ENCODE results near the gene BMPER.
A peak's percentile ranks its signal among the peaks of the same experiment; 100 is the strongest.

The BMPER gene

GRCh38 chr7:33905389-33906032 lies at the start of gene BMPER:
Gene BMPER, plus strand, starts transcription at chr7:33905539. Its CDS starts 75 bp downstream, at chr7:33905614.
- peak; percentile 67 for DNase-seq

- no peak for DNase-seq
These were observed 43.4 kb upstream of the BMPER start for GRCh38 chr7:33861947-33862346.

GRCh38 chr7:33862946-33863814 lies 42.2 kb upstream of the BMPER start:
- no peak for DNase-seq

- no peak for DNase-seq
These were observed 37.2 kb upstream of the BMPER start for GRCh38 chr7:33868166-33868565.

- DNase-seq: no peak
These were observed 36.2 kb upstream of the BMPER start for GRCh38 chr7:33869176-33869575.

GRCh38 chr7:33870120-33870519 lies 35.2 kb upstream of the BMPER start:
- no peak for DNase-seq

GRCh38 chr7:33872870-33873269 lies 32.5 kb upstream of the BMPER start:
- no peak for DNase-seq

- no peak for DNase-seq
These were observed 31.8 kb upstream of the BMPER start for GRCh38 chr7:33873518-33873917.

GRCh38 chr7:33873981-33874750 lies 31.2 kb upstream of the BMPER start:
- no peak for DNase-seq

- no peak for DNase-seq
These were observed 30.4 kb upstream of the BMPER start for GRCh38 chr7:33874943-33875342.

- no peak for DNase-seq
These were observed 28.6 kb upstream of the BMPER start for GRCh38 chr7:33876596-33877274.

GRCh38 chr7:33880787-33881186 lies 24.6 kb upstream of the BMPER start:
- no peak for DNase-seq

- no peak for DNase-seq
These were observed 24.0 kb upstream of the BMPER start for GRCh38 chr7:33881316-33881715.

- no peak for DNase-seq
These were observed 23.1 kb upstream of the BMPER start for GRCh38 chr7:33882040-33882837.

GRCh38 chr7:33882950-33883670 lies 22.2 kb upstream of the BMPER start:
- DNase-seq: no peak

GRCh38 chr7:33883671-33883965 lies 21.7 kb upstream of the BMPER start:
- no peak for DNase-seq

GRCh38 chr7:33885290-33886148 lies 19.8 kb upstream of the BMPER start:
- DNase-seq: no peak

GRCh38 chr7:33886149-33886623 lies 19.2 kb upstream of the BMPER start:
- DNase-seq: no peak

GRCh38 chr7:33887266-33887975 lies 17.9 kb upstream of the BMPER start:
- no peak for DNase-seq

- DNase-seq: peak; percentile 34
These were observed 17.2 kb upstream of the BMPER start for GRCh38 chr7:33888166-33888565.

All from NCI-H345 (cell line).